Upper lobe of right lung (tissue), 1 donor: Measurements from ENCODE around the gene YIPF1. TPM values are rescaled to one million over a fixed set of nuclear protein-coding genes. Genes with fewer than 3 reads are reported as not detected.

Experiments
- ATAC-seq: fragments of 200-7000 bp; cut with Tn5 transposase; one replicate; pipeline ENCODE4 v1.9.1; 2020; ENCODE audit warnings: mild to moderate bottlenecking, moderate library complexity
- DNase-seq: peaks from one replicate; pipeline ENCODE4 v3.0.0-alpha.2; 2020
- H3K27ac ChIP-seq: fragments of 200-600 bp; one replicate; pipeline ENCODE4 v1.8.0; 2022
- H3K27me3 ChIP-seq: fragments of 200-600 bp; one replicate; pipeline ENCODE4 v1.8.0; 2022; ENCODE audit warnings: mild to moderate bottlenecking
- H3K36me3 ChIP-seq: fragments of 200-600 bp; one replicate; pipeline ENCODE4 v1.8.0; 2022
- H3K4me1 ChIP-seq: fragments of 200-600 bp; one replicate; pipeline ENCODE4 v1.8.0; 2022
- H3K4me3 ChIP-seq: fragments of 200-600 bp; one replicate; pipeline ENCODE4 v1.8.0; 2022; ENCODE audit warnings: mild to moderate bottlenecking
- H3K9me3 ChIP-seq: fragments of 200-600 bp; one replicate; pipeline ENCODE4 v1.8.0; 2022
- intact Hi-C: fragments of 100-400 bp; cut with DNase I; formaldehyde crosslinking; loops from one replicate; pipeline ENCODE4 v1.11.0; 2022
- total RNA-seq: library from RNA; stranded (reverse); fragmentation: NEBNext Ultra II Directional; extraction: Animal tissue kit (Norgen Biotek cat#: 25700); gene quantifications from one replicate; pipeline ENCODE4 v1.2.1, GENCODE V29; 2021
- TF ChIP-seq, protein P1 (sequence below): fragments of 200-600 bp; IDR thresholded peaks from one replicate; pipeline ENCODE4 v1.8.0; 2022; ENCODE audit warnings: antibody characterized with exemption
- donor health status: DM: no; HTN: yes; CAD: no; lungs with severe emphysema.

YIPF1 gene
- total RNA-seq, 1 donor from 2014 or later, result 24.1 TPM

- H3K9me3 ChIP-seq, result no peaks in the 10 kb centered on the region
- H3K4me3 ChIP-seq, result no peak overlapping the region
- intact Hi-C loops, result no loop called here
Measured at GRCh38 chr1:53807916-53808315, 81.7 kb downstream of the YIPF1 start.

GRCh38 chr1:53804791-53805505 lies 84.6 kb downstream of the YIPF1 start:
- ATAC-seq, result no peak
- no peak overlapping the region for H3K4me3 ChIP-seq
- peaks cover 58% of the 10 kb centered on the region for H3K36me3 ChIP-seq
- no peak for DNase-seq
- H3K4me1 ChIP-seq, result no peaks in the 10 kb centered on the region
- no peaks in the 10 kb centered on the region for H3K9me3 ChIP-seq
- intact Hi-C loops, result no loop called here
- no peaks in the 10 kb centered on the region for H3K27me3 ChIP-seq
- TF ChIP-seq, protein P1, sequence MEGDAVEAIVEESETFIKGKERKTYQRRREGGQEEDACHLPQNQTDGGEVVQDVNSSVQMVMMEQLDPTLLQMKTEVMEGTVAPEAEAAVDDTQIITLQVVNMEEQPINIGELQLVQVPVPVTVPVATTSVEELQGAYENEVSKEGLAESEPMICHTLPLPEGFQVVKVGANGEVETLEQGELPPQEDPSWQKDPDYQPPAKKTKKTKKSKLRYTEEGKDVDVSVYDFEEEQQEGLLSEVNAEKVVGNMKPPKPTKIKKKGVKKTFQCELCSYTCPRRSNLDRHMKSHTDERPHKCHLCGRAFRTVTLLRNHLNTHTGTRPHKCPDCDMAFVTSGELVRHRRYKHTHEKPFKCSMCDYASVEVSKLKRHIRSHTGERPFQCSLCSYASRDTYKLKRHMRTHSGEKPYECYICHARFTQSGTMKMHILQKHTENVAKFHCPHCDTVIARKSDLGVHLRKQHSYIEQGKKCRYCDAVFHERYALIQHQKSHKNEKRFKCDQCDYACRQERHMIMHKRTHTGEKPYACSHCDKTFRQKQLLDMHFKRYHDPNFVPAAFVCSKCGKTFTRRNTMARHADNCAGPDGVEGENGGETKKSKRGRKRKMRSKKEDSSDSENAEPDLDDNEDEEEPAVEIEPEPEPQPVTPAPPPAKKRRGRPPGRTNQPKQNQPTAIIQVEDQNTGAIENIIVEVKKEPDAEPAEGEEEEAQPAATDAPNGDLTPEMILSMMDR, result no peak
- H3K27ac ChIP-seq, result no peak overlapping the region

More at GRCh38 chr1:53807916-53808315, 81.7 kb downstream of the YIPF1 start:
- Histone ChIP-seq H3K27me3 (no peaks in the 10 kb centered on the region), H3K27ac (no peak overlapping the region), H3K36me3 (peaks cover 54% of the 10 kb centered on the region), H3K4me1 (no peaks in the 10 kb centered on the region)
- DNase-seq (no peak), ATAC-seq (no peak)
- TF ChIP-seq, protein P1, result no peak

GRCh38 chr1:53804181-53804580 lies 85.4 kb downstream of the YIPF1 start:
- intact Hi-C loops, result no loop called here
- Histone ChIP-seq H3K4me3 (no peak overlapping the region), H3K9me3 (no peaks in the 10 kb centered on the region), H3K27me3 (no peaks in the 10 kb centered on the region), H3K4me1 (no peaks in the 10 kb centered on the region), H3K36me3 (peaks cover 53% of the 10 kb centered on the region), H3K27ac (no peak overlapping the region)
- TF ChIP-seq, protein P1, result no peak
- no peak for ATAC-seq
- no peak for DNase-seq

Other genes with a start within 250 kb of the YIPF1 start
- gene GLIS1, start 150.6 kb downstream of the YIPF1 start, total RNA-seq, result 0.14 TPM
- 7.7 TPM for gene NDC1, start 51.5 kb downstream of the YIPF1 start, total RNA-seq
- gene DIO1, start 4.4 kb upstream of the YIPF1 start, total RNA-seq, result not detected
- 16.8 TPM for gene IFT25, start 55.9 kb upstream of the YIPF1 start, total RNA-seq
- 18.1 TPM for gene LRRC42, start 56.6 kb upstream of the YIPF1 start, total RNA-seq
- 0.41 TPM for gene LDLRAD1, start 128.4 kb upstream of the YIPF1 start, total RNA-seq
- gene TMEM59, start 163.4 kb upstream of the YIPF1 start, total RNA-seq, result 440 TPM
- 4.7 TPM for gene TCEANC2, start 163.8 kb upstream of the YIPF1 start, total RNA-seq